GM23338 (cell line): ENCODE measurements around the gene B3GALNT2. TPM values are rescaled to one million over a fixed set of nuclear protein-coding genes. Genes with fewer than 3 reads are reported as not detected.

Experiments
- ATAC-seq: fragments of 200-7000 bp; cut with Tn5 transposase; 3 replicates; pipeline ENCODE4 v1.9.1; 2020
- DNase-seq: peaks from one replicate; pipeline ENCODE4 v3.0.0-alpha.2; 2015; ENCODE audit warnings: low spot score
- H2AFZ ChIP-seq: fragments of 200-600 bp; sonication (generic); 2 replicates; pipeline ENCODE4 v1.8.0; 2016; ENCODE audit warnings: antibody characterized with exemption, mild to moderate bottlenecking, moderate library complexity
- H3F3A ChIP-seq: fragments of 200-600 bp; sonication (generic); replicated peaks from 2 replicates; pipeline ENCODE4 v1.8.0; 2017; ENCODE audit warnings: antibody characterized with exemption, mixed run types, low read depth
- H3K27ac ChIP-seq: fragments of 200-600 bp; sonication (generic); 2 replicates; pipeline ENCODE4 v1.6.1; 2016; ENCODE audit warnings: low read depth
- H3K27me3 ChIP-seq: fragments of 200-600 bp; sonication (generic); 2 replicates; pipeline ENCODE4 v1.8.0; 2016; ENCODE audit warnings: mild to moderate bottlenecking, mixed run types, moderate library complexity; ENCODE audit not compliant: insufficient read depth
- H3K36me3 ChIP-seq: fragments of 200-600 bp; sonication (generic); 2 replicates; pipeline ENCODE4 v1.8.0; 2016; ENCODE audit warnings: mild to moderate bottlenecking; ENCODE audit not compliant: insufficient read depth
- H3K4me1 ChIP-seq: fragments of 200-600 bp; sonication (generic); 2 replicates; pipeline ENCODE4 v1.8.0; 2016; ENCODE audit warnings: mild to moderate bottlenecking, moderate library complexity; ENCODE audit not compliant: insufficient read depth
- H3K4me2 ChIP-seq: fragments of 200-600 bp; sonication (generic); 2 replicates; pipeline ENCODE4 v1.7.1; 2017; ENCODE audit warnings: mixed run types
- H3K4me3 ChIP-seq: fragments of 200-600 bp; sonication (generic); 2 replicates; pipeline ENCODE4 v1.6.1; 2016; ENCODE audit warnings: mixed run types
- H3K79me2 ChIP-seq: fragments of 200-600 bp; sonication (generic); replicated peaks from 2 replicates; pipeline ENCODE4 v1.8.0; 2017; ENCODE audit warnings: mild to moderate bottlenecking; ENCODE audit not compliant: insufficient read depth
- H3K9me2 ChIP-seq: fragments of 200-600 bp; sonication (generic); 2 replicates; pipeline ENCODE4 v1.8.0; 2017; ENCODE audit not compliant: insufficient read depth
- H4K20me1 ChIP-seq: fragments of 200-600 bp; sonication (generic); replicated peaks from 2 replicates; pipeline ENCODE4 v1.8.0; 2017; ENCODE audit warnings: mild to moderate bottlenecking; ENCODE audit not compliant: insufficient read depth
- H3K27ac Mint-ChIP-seq: 2 replicates; pipeline ENCODE4 v1.8.0; 2020; ENCODE audit warnings: inconsistent platforms, mild to moderate bottlenecking, moderate library complexity, mixed read lengths
- H3K27me3 Mint-ChIP-seq: 3 replicates; pipeline ENCODE4 v1.8.0; 2022; ENCODE audit warnings: low read depth, mild to moderate bottlenecking, moderate library complexity, mixed read lengths, inconsistent platforms; ENCODE audit not compliant: insufficient read depth, poor library complexity
- H3K36me3 Mint-ChIP-seq: 3 replicates; pipeline ENCODE4 v1.8.0; 2021; ENCODE audit warnings: low read depth, mild to moderate bottlenecking, inconsistent platforms, moderate library complexity, mixed read lengths
- H3K4me1 Mint-ChIP-seq: 3 replicates; pipeline ENCODE4 v1.8.0; 2020; ENCODE audit warnings: mild to moderate bottlenecking, inconsistent platforms, mixed read lengths
- H3K4me3 Mint-ChIP-seq: 3 replicates; pipeline ENCODE4 v1.8.0; 2021; ENCODE audit warnings: moderate library complexity, mild to moderate bottlenecking, inconsistent platforms, mixed read lengths
- H3K9me3 Mint-ChIP-seq: 3 replicates; pipeline ENCODE4 v1.8.0; 2020; ENCODE audit warnings: moderate library complexity, mild to moderate bottlenecking, inconsistent platforms, mixed read lengths
- CREB1 ChIP-seq: fragments of 250-450 bp; sonication (Bioruptor Pico); IDR thresholded peaks from 2 replicates; pipeline ENCODE4 v1.5.0; 2020; ENCODE audit warnings: low read depth, mild to moderate bottlenecking, moderate library complexity
- ETS1 ChIP-seq: IDR thresholded peaks from 2 replicates; pipeline ENCODE4 v1.6.1; 2016; ENCODE audit warnings: antibody characterized with exemption
- EZH2 ChIP-seq: fragments of 200-600 bp; sonication (generic); IDR thresholded peaks from one replicate; pipeline ENCODE4 v1.8.0; 2017; ENCODE audit warnings: antibody characterized with exemption, mild to moderate bottlenecking, low read depth; ENCODE audit not compliant: unreplicated experiment
- EZH2phosphoT487 ChIP-seq: fragments of 200-600 bp; sonication (generic); IDR thresholded peaks from one replicate; pipeline ENCODE4 v1.8.1; 2018; ENCODE audit warnings: antibody characterized with exemption; ENCODE audit not compliant: unreplicated experiment
- JUNB ChIP-seq: IDR thresholded peaks from one replicate; pipeline ENCODE4 v1.6.1; 2016; ENCODE audit warnings: antibody characterized with exemption; ENCODE audit not compliant: unreplicated experiment
- NANOG ChIP-seq: IDR thresholded peaks from 2 replicates; pipeline ENCODE4 v1.6.1; 2016; ENCODE audit warnings: antibody characterized with exemption, borderline replicate concordance
- POLR2AphosphoS5 ChIP-seq: IDR thresholded peaks from 2 replicates; pipeline ENCODE4 v1.6.1; 2016; ENCODE audit warnings: antibody characterized with exemption, low read depth
- STAT1 ChIP-seq: IDR thresholded peaks from one replicate; pipeline ENCODE4 v1.6.1; 2016; ENCODE audit warnings: antibody characterized with exemption; ENCODE audit not compliant: unreplicated experiment
- ZNF114 ChIP-seq: fragments of 250-450 bp; sonication (Bioruptor Pico); IDR thresholded peaks from 2 replicates; pipeline ENCODE4 v1.5.0; 2020; ENCODE audit warnings: mild to moderate bottlenecking, moderate library complexity
- ZNF331 ChIP-seq: fragments of 250-450 bp; sonication (Bioruptor Pico); IDR thresholded peaks from 2 replicates; pipeline ENCODE4 v1.5.0; 2020; ENCODE audit warnings: low read depth, mild to moderate bottlenecking, moderate library complexity
- polyA plus RNA-seq: library from polyadenylated mRNA; unstranded; fragments of >200 nt; fragmentation: Nextera tagmentation; extraction: Ambion mirVana; gene quantifications from 2 replicates; pipeline ENCODE4 v1.2.1, GENCODE V29; 2016
- total RNA-seq: library from RNA; depleted of rRNA; stranded (reverse); fragments of >200 nt; shearing (Covaris generic); gene quantifications from 2 replicates; pipeline ENCODE4 v1.2.3, GENCODE V29; 2014
- TF ChIP-seq, protein P1 (sequence below): IDR thresholded peaks from one replicate; pipeline ENCODE4 v1.6.1; 2018; ENCODE audit warnings: antibody characterized with exemption; ENCODE audit not compliant: unreplicated experiment
- TF ChIP-seq, protein P2 (sequence below), 2 experiments: fragments of 200-600 bp in 1 of 2; sonication (generic) in 1 of 2; conservative IDR thresholded peaks; 2 replicates each; pipeline versions ENCODE4 v1.5.1 to v1.6.1; 2016 to 2017; ENCODE audit warnings: antibody characterized with exemption in 2 of 2, low read depth in 2 of 2, mild to moderate bottlenecking in 2 of 2, moderate library complexity in 1 of 2
- TF ChIP-seq, protein P3 (sequence below): fragments of 250-450 bp; sonication (Bioruptor Pico); IDR thresholded peaks from 2 replicates; pipeline ENCODE4 v1.5.0; 2020; ENCODE audit warnings: mild to moderate bottlenecking, moderate library complexity

Gene B3GALNT2
- total and polyA plus RNA-seq, 2 experiments from 2014 or later, result 14.4 to 48.8 TPM

GRCh38 chr1:235411489-235412486 is 92.5 kb downstream of the B3GALNT2 start:
- H3K27ac Mint-ChIP-seq, result no peak overlapping the region
- Histone ChIP-seq H3K9me2 (no peaks in the 10 kb centered on the region), H3K4me3 (no peak overlapping the region), H3K36me3 (no peaks in the 10 kb centered on the region), H3K27ac (peak overlapping the region; percentile 77), H3K4me1 (0 out of 2 replicates have a peak, but pooled peaks cover 2% of the 10 kb centered on the region), H3K27me3 (no peaks in the 10 kb centered on the region), H3K79me2 (peaks cover 7% of the 10 kb centered on the region), H4K20me1 (no peaks in the 10 kb centered on the region), H3K4me2 (no peak overlapping the region), H3F3A (peaks cover 10% of the 10 kb centered on the region), H2AFZ (no peak overlapping the region)
- peaks cover 10% of the 10 kb centered on the region; the same call in 2 of the 3 replicates for H3K9me3 Mint-ChIP-seq
- ATAC-seq, result no peak
- DNase-seq, result peak; percentile 23
- no peaks in the 10 kb centered on the region for H3K4me1 Mint-ChIP-seq
- peaks cover 16% of the 10 kb centered on the region; the same call in 2 of the 3 replicates for H3K36me3 Mint-ChIP-seq
- peaks cover 8% of the 10 kb centered on the region for H3K27me3 Mint-ChIP-seq
- TF ChIP-seq JUNB (no peak), NANOG (no peak), CREB1 (CRISPR knock-in tag) (no peak), STAT1 (no peak), EZH2phosphoT487 (no peak), ZNF331 (CRISPR knock-in tag) (no peak), POLR2AphosphoS5 (no peak), ETS1 (no peak), EZH2 (no peak), ZNF114 (CRISPR knock-in tag) (no peak)
- TF ChIP-seq, protein P1, sequence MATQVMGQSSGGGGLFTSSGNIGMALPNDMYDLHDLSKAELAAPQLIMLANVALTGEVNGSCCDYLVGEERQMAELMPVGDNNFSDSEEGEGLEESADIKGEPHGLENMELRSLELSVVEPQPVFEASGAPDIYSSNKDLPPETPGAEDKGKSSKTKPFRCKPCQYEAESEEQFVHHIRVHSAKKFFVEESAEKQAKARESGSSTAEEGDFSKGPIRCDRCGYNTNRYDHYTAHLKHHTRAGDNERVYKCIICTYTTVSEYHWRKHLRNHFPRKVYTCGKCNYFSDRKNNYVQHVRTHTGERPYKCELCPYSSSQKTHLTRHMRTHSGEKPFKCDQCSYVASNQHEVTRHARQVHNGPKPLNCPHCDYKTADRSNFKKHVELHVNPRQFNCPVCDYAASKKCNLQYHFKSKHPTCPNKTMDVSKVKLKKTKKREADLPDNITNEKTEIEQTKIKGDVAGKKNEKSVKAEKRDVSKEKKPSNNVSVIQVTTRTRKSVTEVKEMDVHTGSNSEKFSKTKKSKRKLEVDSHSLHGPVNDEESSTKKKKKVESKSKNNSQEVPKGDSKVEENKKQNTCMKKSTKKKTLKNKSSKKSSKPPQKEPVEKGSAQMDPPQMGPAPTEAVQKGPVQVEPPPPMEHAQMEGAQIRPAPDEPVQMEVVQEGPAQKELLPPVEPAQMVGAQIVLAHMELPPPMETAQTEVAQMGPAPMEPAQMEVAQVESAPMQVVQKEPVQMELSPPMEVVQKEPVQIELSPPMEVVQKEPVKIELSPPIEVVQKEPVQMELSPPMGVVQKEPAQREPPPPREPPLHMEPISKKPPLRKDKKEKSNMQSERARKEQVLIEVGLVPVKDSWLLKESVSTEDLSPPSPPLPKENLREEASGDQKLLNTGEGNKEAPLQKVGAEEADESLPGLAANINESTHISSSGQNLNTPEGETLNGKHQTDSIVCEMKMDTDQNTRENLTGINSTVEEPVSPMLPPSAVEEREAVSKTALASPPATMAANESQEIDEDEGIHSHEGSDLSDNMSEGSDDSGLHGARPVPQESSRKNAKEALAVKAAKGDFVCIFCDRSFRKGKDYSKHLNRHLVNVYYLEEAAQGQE, result no peak
- TF ChIP-seq, protein P2, sequence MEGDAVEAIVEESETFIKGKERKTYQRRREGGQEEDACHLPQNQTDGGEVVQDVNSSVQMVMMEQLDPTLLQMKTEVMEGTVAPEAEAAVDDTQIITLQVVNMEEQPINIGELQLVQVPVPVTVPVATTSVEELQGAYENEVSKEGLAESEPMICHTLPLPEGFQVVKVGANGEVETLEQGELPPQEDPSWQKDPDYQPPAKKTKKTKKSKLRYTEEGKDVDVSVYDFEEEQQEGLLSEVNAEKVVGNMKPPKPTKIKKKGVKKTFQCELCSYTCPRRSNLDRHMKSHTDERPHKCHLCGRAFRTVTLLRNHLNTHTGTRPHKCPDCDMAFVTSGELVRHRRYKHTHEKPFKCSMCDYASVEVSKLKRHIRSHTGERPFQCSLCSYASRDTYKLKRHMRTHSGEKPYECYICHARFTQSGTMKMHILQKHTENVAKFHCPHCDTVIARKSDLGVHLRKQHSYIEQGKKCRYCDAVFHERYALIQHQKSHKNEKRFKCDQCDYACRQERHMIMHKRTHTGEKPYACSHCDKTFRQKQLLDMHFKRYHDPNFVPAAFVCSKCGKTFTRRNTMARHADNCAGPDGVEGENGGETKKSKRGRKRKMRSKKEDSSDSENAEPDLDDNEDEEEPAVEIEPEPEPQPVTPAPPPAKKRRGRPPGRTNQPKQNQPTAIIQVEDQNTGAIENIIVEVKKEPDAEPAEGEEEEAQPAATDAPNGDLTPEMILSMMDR (conservative IDR thresholded peaks at IDR 0.05; ENCODE audit: low read depth in 2 of 2), result no peak
- TF ChIP-seq, protein P3, sequence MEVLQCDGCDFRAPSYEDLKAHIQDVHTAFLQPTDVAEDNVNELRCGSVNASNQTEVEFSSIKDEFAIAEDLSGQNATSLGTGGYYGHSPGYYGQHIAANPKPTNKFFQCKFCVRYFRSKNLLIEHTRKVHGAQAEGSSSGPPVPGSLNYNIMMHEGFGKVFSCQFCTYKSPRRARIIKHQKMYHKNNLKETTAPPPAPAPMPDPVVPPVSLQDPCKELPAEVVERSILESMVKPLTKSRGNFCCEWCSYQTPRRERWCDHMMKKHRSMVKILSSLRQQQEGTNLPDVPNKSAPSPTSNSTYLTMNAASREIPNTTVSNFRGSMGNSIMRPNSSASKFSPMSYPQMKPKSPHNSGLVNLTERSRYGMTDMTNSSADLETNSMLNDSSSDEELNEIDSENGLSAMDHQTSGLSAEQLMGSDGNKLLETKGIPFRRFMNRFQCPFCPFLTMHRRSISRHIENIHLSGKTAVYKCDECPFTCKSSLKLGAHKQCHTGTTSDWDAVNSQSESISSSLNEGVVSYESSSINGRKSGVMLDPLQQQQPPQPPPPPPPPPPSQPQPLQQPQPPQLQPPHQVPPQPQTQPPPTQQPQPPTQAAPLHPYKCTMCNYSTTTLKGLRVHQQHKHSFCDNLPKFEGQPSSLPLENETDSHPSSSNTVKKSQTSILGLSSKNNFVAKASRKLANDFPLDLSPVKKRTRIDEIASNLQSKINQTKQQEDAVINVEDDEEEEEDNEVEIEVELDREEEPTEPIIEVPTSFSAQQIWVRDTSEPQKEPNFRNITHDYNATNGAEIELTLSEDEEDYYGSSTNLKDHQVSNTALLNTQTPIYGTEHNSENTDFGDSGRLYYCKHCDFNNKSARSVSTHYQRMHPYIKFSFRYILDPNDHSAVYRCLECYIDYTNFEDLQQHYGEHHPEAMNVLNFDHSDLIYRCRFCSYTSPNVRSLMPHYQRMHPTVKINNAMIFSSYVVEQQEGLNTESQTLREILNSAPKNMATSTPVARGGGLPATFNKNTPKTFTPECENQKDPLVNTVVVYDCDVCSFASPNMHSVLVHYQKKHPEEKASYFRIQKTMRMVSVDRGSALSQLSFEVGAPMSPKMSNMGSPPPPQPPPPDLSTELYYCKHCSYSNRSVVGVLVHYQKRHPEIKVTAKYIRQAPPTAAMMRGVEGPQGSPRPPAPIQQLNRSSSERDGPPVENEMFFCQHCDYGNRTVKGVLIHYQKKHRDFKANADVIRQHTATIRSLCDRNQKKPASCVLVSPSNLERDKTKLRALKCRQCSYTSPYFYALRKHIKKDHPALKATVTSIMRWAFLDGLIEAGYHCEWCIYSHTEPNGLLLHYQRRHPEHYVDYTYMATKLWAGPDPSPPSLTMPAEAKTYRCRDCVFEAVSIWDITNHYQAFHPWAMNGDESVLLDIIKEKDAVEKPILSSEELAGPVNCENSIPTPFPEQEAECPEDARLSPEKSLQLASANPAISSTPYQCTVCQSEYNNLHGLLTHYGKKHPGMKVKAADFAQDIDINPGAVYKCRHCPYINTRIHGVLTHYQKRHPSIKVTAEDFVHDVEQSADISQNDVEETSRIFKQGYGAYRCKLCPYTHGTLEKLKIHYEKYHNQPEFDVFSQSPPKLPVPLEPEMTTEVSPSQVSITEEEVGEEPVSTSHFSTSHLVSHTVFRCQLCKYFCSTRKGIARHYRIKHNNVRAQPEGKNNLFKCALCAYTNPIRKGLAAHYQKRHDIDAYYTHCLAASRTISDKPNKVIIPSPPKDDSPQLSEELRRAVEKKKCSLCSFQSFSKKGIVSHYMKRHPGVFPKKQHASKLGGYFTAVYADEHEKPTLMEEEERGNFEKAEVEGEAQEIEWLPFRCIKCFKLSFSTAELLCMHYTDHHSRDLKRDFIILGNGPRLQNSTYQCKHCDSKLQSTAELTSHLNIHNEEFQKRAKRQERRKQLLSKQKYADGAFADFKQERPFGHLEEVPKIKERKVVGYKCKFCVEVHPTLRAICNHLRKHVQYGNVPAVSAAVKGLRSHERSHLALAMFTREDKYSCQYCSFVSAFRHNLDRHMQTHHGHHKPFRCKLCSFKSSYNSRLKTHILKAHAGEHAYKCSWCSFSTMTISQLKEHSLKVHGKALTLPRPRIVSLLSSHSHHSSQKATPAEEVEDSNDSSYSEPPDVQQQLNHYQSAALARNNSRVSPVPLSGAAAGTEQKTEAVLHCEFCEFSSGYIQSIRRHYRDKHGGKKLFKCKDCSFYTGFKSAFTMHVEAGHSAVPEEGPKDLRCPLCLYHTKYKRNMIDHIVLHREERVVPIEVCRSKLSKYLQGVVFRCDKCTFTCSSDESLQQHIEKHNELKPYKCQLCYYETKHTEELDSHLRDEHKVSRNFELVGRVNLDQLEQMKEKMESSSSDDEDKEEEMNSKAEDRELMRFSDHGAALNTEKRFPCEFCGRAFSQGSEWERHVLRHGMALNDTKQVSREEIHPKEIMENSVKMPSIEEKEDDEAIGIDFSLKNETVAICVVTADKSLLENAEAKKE (CRISPR knock-in tag), result no peak
- H3K4me3 Mint-ChIP-seq, result no peak overlapping the region
